Psoas muscle (tissue), 8 donors: ENCODE measurements around the gene ADGRL1. TPM values are rescaled to one million over a fixed set of nuclear protein-coding genes. Genes with fewer than 3 reads are reported as not detected.
A peak's percentile ranks its signal among the peaks of the same experiment; 100 is the strongest.

Source experiments
- ATAC-seq, 4 donors: fragments of 200-7000 bp; cut with Tn5 transposase; one replicate each; pipeline ENCODE4 v1.9.1; 2020; ENCODE audit warnings: moderate library complexity in 3 of 4, mild to moderate bottlenecking in 2 of 4
- DNase-seq, 2 donors: peaks; one replicate each; pipeline ENCODE4 v3.0.0-alpha.2; 2020
- H3K27ac ChIP-seq: fragments of 200-600 bp; one replicate; pipeline ENCODE4 v1.8.0; 2022
- H3K27me3 ChIP-seq, 3 donors: fragments of 200-600 bp in 1 of 3; one replicate each; pipeline versions ENCODE4 v1.6.1 to v1.8.0; 2013 to 2022; ENCODE audit warnings: low read length in 2 of 3, mild to moderate bottlenecking in 2 of 3, moderate library complexity in 1 of 3; ENCODE audit not compliant: insufficient read depth in 3 of 3
- H3K36me3 ChIP-seq, 2 donors: fragments of 200-600 bp in 1 of 2; one replicate each; pipeline versions ENCODE4 v1.6.1 to v1.8.0; 2013 to 2022; ENCODE audit warnings: low read depth in 1 of 2, mild to moderate bottlenecking in 1 of 2, moderate library complexity in 1 of 2; ENCODE audit not compliant: insufficient read depth in 1 of 2
- H3K4me1 ChIP-seq: fragments of 200-600 bp; one replicate; pipeline ENCODE4 v1.8.0; 2022
- H3K4me3 ChIP-seq: fragments of 200-600 bp; one replicate; pipeline ENCODE4 v1.8.0; 2022; ENCODE audit warnings: mild to moderate bottlenecking
- H3K9me3 ChIP-seq: fragments of 200-600 bp; one replicate; pipeline ENCODE4 v1.8.0; 2022
- CTCF ChIP-seq: fragments of 200-600 bp; IDR thresholded peaks from one replicate; pipeline ENCODE4 v1.8.0; 2022; ENCODE audit warnings: antibody characterized with exemption
- WGBS, 3 donors: extraction: QIAGEN DNeasy Blood & Tissue Kit; methylation state at CpG; one replicate each; pipeline versions ENCODE4 v1.1.6 to v1.1.7; 2013; 5-methylcytosine and 5-hydroxymethylcytosine counted together
- intact Hi-C, 2 donors: fragments of 100-400 bp; cut with DNase I; formaldehyde crosslinking; loops; one replicate each; pipeline versions ENCODE4 v1.11.0 to v1.14.2; 2022
- polyA plus RNA-seq, 3 donors: library from polyadenylated mRNA; stranded (reverse); fragments of 200-250 nt; gene quantifications; one replicate each; pipeline ENCODE4 v1.2.3, GENCODE V29; 2013
- total RNA-seq, 4 donors: library from RNA; stranded (reverse); fragmentation: NEBNext Ultra II Directional in 2 of 4; extraction: Animal tissue kit (Norgen Biotek cat#: 25700) in 2 of 4; gene quantifications; one replicate each; pipeline versions ENCODE4 v1.2.1 to v1.2.4, GENCODE V29; 2021 to 2023
- donor health status: healthy with polysubstance abuse.
- donor health status: DM: no; HTN: no; CAD: no; lungs with moderate emphysema.
- donor health status: Bipolar disorder and iron deficiency.
- donor health status: healthy.
- donor health status: DM: yes; HTN: yes; CAD: no.
- donor health status: DM: no; HTN: no; CAD: no.
- donor health status: DM: no; HTN: no; CAD: no.
- donor health status: DM: yes; HTN: yes; CAD: no.

Gene ADGRL1
- total and polyA plus RNA-seq, 7 donors: 0.38 to 2.6 (median 1.7) TPM

- DNase-seq: no peak
- Histone ChIP-seq H3K27ac (peak overlapping the region; percentile 88), H3K4me3 (peak overlapping the region; percentile 59), H3K9me3 (no peaks in the 10 kb centered on the region), H3K27me3 (no peaks in the 10 kb centered on the region), H3K4me1 (peaks cover 60% of the 10 kb centered on the region), H3K36me3 (no peaks in the 10 kb centered on the region)
- TF ChIP-seq CTCF: no peak
- intact Hi-C loops: loop anchor here in 1 of 2 donors (2.0 kb wide), 1 partner anchor 22 kb away; the partner anchor contains the start of gene ASF1B
- 58 to 77% (median 66%) methylated on average over 7 of the region's 7 CpGs for WGBS, 3 donors
- no peak for ATAC-seq
These were observed 91.5 kb downstream of the ADGRL1 start for GRCh38 chr19:14114439-14114838.

- no peaks in the 10 kb centered on the region for H3K36me3 ChIP-seq
- DNase-seq: peak; percentile 89 to 97
- peak; percentile 69 for TF ChIP-seq CTCF
- H3K27ac ChIP-seq: peak overlapping the region; percentile 88
- H3K4me1 ChIP-seq: peaks cover 54% of the 10 kb centered on the region
- ATAC-seq: peak; percentile 34 to 58 (median 48)
- no peaks in the 10 kb centered on the region for H3K27me3 ChIP-seq
- H3K4me3 ChIP-seq: peak overlapping the region; percentile 59
- intact Hi-C loops: loop anchor here in 1 of 2 donors (2.0 kb wide), 1 partner anchor 23 kb away; the partner anchor contains the start of gene ASF1B
- H3K9me3 ChIP-seq: no peaks in the 10 kb centered on the region
- 54 to 70% (median 54%) methylated on average over 18 of the region's 18 CpGs for WGBS, 3 donors
These were observed 92.1 kb downstream of the ADGRL1 start for GRCh38 chr19:14113762-14114414.

- DNase-seq (peak; percentile 72 to 79), ATAC-seq (peak in 1 of 4 donors; percentile 27)
- Histone ChIP-seq H3K4me1 (peaks cover 55% of the 10 kb centered on the region), H3K36me3 (no peaks in the 10 kb centered on the region), H3K9me3 (no peaks in the 10 kb centered on the region), H3K4me3 (peak overlapping the region; percentile 59), H3K27me3 (no peaks in the 10 kb centered on the region), H3K27ac (peak overlapping the region; percentile 88)
- WGBS, 3 donors: 7 to 17% (median 14%) methylated on average over 12 of the region's 12 CpGs
- no peak for TF ChIP-seq CTCF
- intact Hi-C loops: no loop called here
These were observed 93.1 kb downstream of the ADGRL1 start for GRCh38 chr19:14112809-14113385.

GRCh38 chr19:14112051-14112808 is 93.7 kb downstream of the ADGRL1 start:
- ATAC-seq (no peak), DNase-seq (peak in 1 of 2 donors; percentile 56)
- peak overlapping the region; percentile 88 for H3K27ac ChIP-seq
- H3K36me3 ChIP-seq: peaks cover 0 to 4% of the 10 kb centered on the region in 2 donors
- no peaks in the 10 kb centered on the region for H3K27me3 ChIP-seq
- peak overlapping the region; percentile 59 for H3K4me3 ChIP-seq
- intact Hi-C loops: no loop called here
- no peak for TF ChIP-seq CTCF
- H3K4me1 ChIP-seq: peaks cover 62% of the 10 kb centered on the region
- no peaks in the 10 kb centered on the region for H3K9me3 ChIP-seq
- 28 to 38% (median 35%) methylated on average over 12 of the region's 12 CpGs for WGBS, 3 donors
